Thyroid gland (tissue), 4 donors: ENCODE measurements around the gene P2RY1.

Experiments used
- POLR2A ChIP-seq, 2 donors: fragments of 450-650 bp; IDR thresholded peaks; one replicate each; pipeline ENCODE4 v1.6.1; 2017; ENCODE audit warnings: antibody characterized with exemption in 2 of 2, mild to moderate bottlenecking in 2 of 2, moderate library complexity in 1 of 2
- TF ChIP-seq, protein P1 (sequence below), 6 experiments: fragments of 200-600 bp in 3 of 6; fragments of 450-650 bp in 3 of 6; sonication (generic) in 3 of 6; IDR thresholded peaks; one replicate each; pipeline ENCODE4 v1.5.1; 2016 to 2019; ENCODE audit warnings: antibody characterized with exemption in 6 of 6, mild to moderate bottlenecking in 2 of 6, inconsistent platforms in 1 of 6, moderate library complexity in 1 of 6

GRCh38 chr3:152858170-152858800, 23.4 kb downstream of the P2RY1 start:
- TF ChIP-seq, protein P1, sequence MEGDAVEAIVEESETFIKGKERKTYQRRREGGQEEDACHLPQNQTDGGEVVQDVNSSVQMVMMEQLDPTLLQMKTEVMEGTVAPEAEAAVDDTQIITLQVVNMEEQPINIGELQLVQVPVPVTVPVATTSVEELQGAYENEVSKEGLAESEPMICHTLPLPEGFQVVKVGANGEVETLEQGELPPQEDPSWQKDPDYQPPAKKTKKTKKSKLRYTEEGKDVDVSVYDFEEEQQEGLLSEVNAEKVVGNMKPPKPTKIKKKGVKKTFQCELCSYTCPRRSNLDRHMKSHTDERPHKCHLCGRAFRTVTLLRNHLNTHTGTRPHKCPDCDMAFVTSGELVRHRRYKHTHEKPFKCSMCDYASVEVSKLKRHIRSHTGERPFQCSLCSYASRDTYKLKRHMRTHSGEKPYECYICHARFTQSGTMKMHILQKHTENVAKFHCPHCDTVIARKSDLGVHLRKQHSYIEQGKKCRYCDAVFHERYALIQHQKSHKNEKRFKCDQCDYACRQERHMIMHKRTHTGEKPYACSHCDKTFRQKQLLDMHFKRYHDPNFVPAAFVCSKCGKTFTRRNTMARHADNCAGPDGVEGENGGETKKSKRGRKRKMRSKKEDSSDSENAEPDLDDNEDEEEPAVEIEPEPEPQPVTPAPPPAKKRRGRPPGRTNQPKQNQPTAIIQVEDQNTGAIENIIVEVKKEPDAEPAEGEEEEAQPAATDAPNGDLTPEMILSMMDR (IDR thresholded peaks at IDR 0.05), result no peak
- no peak for TF ChIP-seq POLR2A (IDR thresholded peaks at IDR 0.05)
